ENCODE measurements around the gene TTC16.

DNA sequence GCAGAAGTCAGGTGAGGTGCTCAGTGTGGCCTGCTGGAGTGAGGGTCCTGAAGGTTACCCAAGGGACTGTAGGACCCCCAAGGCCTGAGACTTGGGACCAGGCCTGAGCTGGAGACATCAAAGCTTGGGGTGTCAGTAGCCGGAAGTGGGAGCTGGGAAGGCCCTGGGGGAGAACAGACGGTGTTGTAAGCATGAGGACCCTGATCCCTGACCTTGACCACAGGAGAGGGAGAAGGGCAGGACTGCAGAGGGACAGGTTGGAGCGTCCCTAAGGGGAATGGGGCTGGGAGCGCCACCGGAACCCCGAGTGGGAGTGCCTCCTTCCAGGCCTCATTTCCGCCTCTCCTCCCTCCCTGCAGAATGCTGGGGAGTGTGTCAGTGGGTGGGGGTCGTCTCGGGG, 533 bp downstream of the TTC16 start:
- TF ChIP-seq TAF1 (IDR thresholded peaks at IDR 0.05; ENCODE audit: borderline replicate concordance, low read depth, low read length) (no peak), POLR2A (IDR thresholded peaks at IDR 0.05; ENCODE audit: low read depth, low read length) (no peak)

Data from GM12892 (cell line).